Muscle of leg (tissue), 11 donors: ENCODE results near the gene SEC22B. TPM values are rescaled to one million over a fixed set of nuclear protein-coding genes. Genes with fewer than 3 reads are reported as not detected.
A peak's percentile ranks its signal among the peaks of the same experiment; 100 is the strongest.
"Not testable (repeated sequence)": the region's sequence is repeated elsewhere in the genome, so short reads cannot be mapped to it uniquely, and the experiment has no call there.

ENCODE experiments used
- DNase-seq: peaks from one replicate; pipeline ENCODE4 v3.0.0; 2013
- H3K27ac ChIP-seq: one replicate; pipeline ENCODE4 v1.5.1; 2013; ENCODE audit warnings: mild to moderate bottlenecking, low read length, control low read depth
- H3K27me3 ChIP-seq: one replicate; pipeline ENCODE4 v1.6.1; 2013; ENCODE audit warnings: low read length; ENCODE audit not compliant: control insufficient read depth, insufficient read depth
- H3K36me3 ChIP-seq: one replicate; pipeline ENCODE4 v1.6.1; 2013; ENCODE audit warnings: low read length; ENCODE audit not compliant: control insufficient read depth, insufficient read depth
- H3K4me1 ChIP-seq: one replicate; pipeline ENCODE4 v1.6.1; 2013; ENCODE audit warnings: low read length; ENCODE audit not compliant: control insufficient read depth, insufficient read depth
- H3K4me3 ChIP-seq: one replicate; pipeline ENCODE4 v1.5.1; 2013; ENCODE audit warnings: low read length, control low read depth
- H3K9me3 ChIP-seq: replicated peaks from 2 replicates; pipeline ENCODE4 v1.6.1; 2013; ENCODE audit warnings: low read depth, low read length; ENCODE audit not compliant: control insufficient read depth
- WGBS: methylation state at CpG from one replicate; pipeline ENCODE4 v1.1.5; 2013; ENCODE audit warnings: missing lambda C conversion rate; ENCODE audit not compliant: insufficient coverage; 5-methylcytosine and 5-hydroxymethylcytosine counted together
- polyA plus RNA-seq, 8 donors: library from polyadenylated mRNA; unstranded; fragments of 120-200 nt; gene quantifications; one replicate each; pipeline versions ENCODE4 v1.2.1 to v1.2.3, GENCODE V29; 2013; ENCODE audit warnings: inconsistent platforms in 1 of 8, low replicate concordance in 1 of 8; ENCODE audit not compliant: insufficient read length in 8 of 8, insufficient read depth in 1 of 8
- total RNA-seq: library from RNA; stranded (reverse); fragments of 120-200 nt; gene quantifications from one replicate; pipeline ENCODE4 v1.2.4, GENCODE V29; 2013

The SEC22B gene
- total and polyA plus RNA-seq, 9 donors, result 20.4 to 30.9 (median 24.9) TPM

- not testable (repeated sequence) for H3K4me1 ChIP-seq, H3K4me3 ChIP-seq, H3K9me3 ChIP-seq, H3K36me3 ChIP-seq, DNase-seq, H3K27ac ChIP-seq, H3K27me3 ChIP-seq
These were observed 26.8 kb downstream of the SEC22B start for GRCh38 chr1:120149420-120150059.

- H3K9me3 ChIP-seq, DNase-seq, H3K4me1 ChIP-seq, H3K27me3 ChIP-seq, H3K27ac ChIP-seq, H3K36me3 ChIP-seq, H3K4me3 ChIP-seq: not testable (repeated sequence)
- WGBS, result no CpG with 5 or more reads among the region's 1 CpG
These were observed 30.5 kb downstream of the SEC22B start for GRCh38 chr1:120145806-120146205.

GRCh38 chr1:120144626-120145025 lies 31.7 kb downstream of the SEC22B start:
- H3K4me1 ChIP-seq, H3K27me3 ChIP-seq, H3K36me3 ChIP-seq, H3K9me3 ChIP-seq, H3K4me3 ChIP-seq, H3K27ac ChIP-seq: not testable (repeated sequence)
- peak; percentile 25 for DNase-seq
- no CpG with 5 or more reads among the region's 1 CpG for WGBS

- not testable (repeated sequence) for H3K27me3 ChIP-seq, DNase-seq, H3K4me1 ChIP-seq, H3K36me3 ChIP-seq, H3K9me3 ChIP-seq, H3K4me3 ChIP-seq
- WGBS, result no CpG with 5 or more reads among the region's 2 CpGs
- peak overlapping the region; percentile 32 for H3K27ac ChIP-seq
These were observed 32.2 kb downstream of the SEC22B start for GRCh38 chr1:120144169-120144568.

GRCh38 chr1:120143334-120143733 lies 33.0 kb downstream of the SEC22B start:
- H3K4me3 ChIP-seq, H3K36me3 ChIP-seq, H3K4me1 ChIP-seq, H3K9me3 ChIP-seq, H3K27ac ChIP-seq, H3K27me3 ChIP-seq: not testable (repeated sequence)
- no CpG with 5 or more reads among the region's 3 CpGs for WGBS
- peak; percentile 36 for DNase-seq

GRCh38 chr1:120142512-120143263 lies 33.6 kb downstream of the SEC22B start:
- H3K27ac ChIP-seq, result peak overlapping the region; percentile 47
- not testable (repeated sequence) for H3K27me3 ChIP-seq, H3K36me3 ChIP-seq, H3K4me1 ChIP-seq, H3K4me3 ChIP-seq, H3K9me3 ChIP-seq
- no CpG with 5 or more reads among the region's 14 CpGs for WGBS
- peak; percentile 28 for DNase-seq

- not testable (repeated sequence) for H3K4me3 ChIP-seq, H3K27me3 ChIP-seq, H3K36me3 ChIP-seq, DNase-seq, H3K9me3 ChIP-seq, H3K4me1 ChIP-seq, H3K27ac ChIP-seq
These were observed 34.5 kb downstream of the SEC22B start for GRCh38 chr1:120141865-120142264.

- WGBS, result no CpG with 5 or more reads among the region's 1 CpG
- not testable (repeated sequence) for H3K36me3 ChIP-seq, H3K27me3 ChIP-seq, H3K27ac ChIP-seq, H3K9me3 ChIP-seq, DNase-seq, H3K4me3 ChIP-seq, H3K4me1 ChIP-seq
These were observed 35.6 kb downstream of the SEC22B start for GRCh38 chr1:120140656-120141265.

- not testable (repeated sequence) for H3K4me3 ChIP-seq, H3K4me1 ChIP-seq, H3K27ac ChIP-seq, H3K9me3 ChIP-seq, H3K36me3 ChIP-seq, DNase-seq, H3K27me3 ChIP-seq
- no CpG with 5 or more reads among the region's 1 CpG for WGBS
These were observed 40.2 kb downstream of the SEC22B start for GRCh38 chr1:120136086-120136485.

- not testable (repeated sequence) for H3K27me3 ChIP-seq, DNase-seq
These were observed 42.4 kb downstream of the SEC22B start for GRCh38 chr1:120133928-120134325.

More at GRCh38 chr1:120133928-120134325, 42.4 kb downstream of the SEC22B start:
- not testable (repeated sequence) for H3K36me3 ChIP-seq, H3K27ac ChIP-seq, H3K9me3 ChIP-seq, H3K4me3 ChIP-seq, H3K4me1 ChIP-seq
